Measurements from ENCODE around the gene CCDC60.
A peak's percentile ranks its signal among the peaks of the same experiment; 100 is the strongest.
"Not testable (repeated sequence)": the region's sequence is repeated elsewhere in the genome, so short reads cannot be mapped to it uniquely, and the experiment has no call there.

The CCDC60 gene

DNA sequence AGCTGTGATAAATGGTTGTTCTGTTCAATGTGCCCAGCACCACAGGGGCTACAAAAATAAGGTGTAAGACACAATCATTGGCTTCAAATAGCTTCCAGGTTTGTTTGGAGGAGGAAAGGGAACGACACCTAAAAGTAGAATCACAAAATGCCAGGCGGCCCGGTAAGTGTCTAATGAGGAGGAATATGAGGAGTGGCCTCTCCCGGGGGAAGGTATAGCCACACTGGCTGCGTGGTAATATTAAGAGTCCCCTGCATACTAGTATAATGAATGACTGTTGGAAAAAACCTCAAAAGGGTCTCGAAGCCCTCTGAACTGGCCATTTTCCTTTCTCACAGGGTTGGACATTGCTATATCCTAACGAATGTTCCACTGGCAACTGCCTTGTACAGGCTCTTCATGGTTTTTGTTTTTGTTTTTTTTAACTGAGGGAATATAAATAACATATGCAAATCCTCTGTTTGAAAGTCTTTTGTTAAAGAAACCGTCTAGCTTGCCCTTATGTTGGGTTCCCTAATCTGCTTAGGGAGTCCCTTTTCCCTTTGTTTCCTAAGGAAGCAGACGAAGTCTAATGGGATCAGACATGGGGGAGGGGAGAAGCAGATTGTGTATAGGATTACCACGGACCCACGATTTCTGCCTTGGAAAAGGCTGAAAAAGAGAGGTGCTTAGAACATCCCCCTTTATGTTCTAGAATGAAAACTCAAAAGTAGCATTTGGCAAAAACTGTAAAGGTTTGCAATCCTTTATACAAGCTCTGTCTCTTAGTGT, 4.2 kb downstream of the CCDC60 start:
- no peak for DNase-seq

DNA sequence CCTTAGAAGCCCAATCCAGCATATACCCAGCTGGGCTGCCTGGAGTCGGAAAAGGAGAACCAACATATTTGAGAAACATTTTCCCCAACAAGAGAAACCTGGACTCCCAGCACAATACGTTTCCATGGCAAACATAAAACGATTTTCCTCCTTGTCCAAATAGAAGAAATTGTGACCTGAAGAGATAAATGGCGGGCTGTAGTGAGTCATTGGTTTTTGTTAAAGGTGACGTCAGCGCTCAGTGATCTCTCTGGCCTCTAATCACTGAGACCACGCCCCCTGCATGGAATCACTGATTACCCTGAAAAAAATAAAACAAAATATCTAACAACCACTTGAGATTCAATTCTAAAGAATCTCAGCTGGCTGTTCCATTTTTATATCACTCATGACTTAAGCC, 6.0 kb downstream of the CCDC60 start:
- DNase-seq, result no peak

DNA sequence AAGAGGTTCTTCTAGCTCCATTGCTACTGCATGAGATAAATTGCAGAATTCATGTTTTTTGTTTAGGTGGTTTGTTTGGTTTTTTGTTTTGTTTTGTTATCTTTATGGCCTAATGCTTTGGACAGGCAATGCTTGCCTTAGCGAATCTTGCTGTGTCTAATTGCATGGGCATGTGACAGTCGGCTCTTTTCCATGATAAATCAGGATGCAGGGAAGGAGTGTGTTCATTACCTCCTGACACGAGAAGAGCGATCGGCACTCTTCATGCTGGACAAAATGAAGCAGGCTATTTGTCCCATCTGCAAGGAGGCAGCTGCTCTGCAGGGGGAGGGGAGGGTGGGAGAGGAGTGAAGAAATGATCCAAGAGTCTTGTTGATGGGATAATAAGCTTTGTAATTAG, 6.5 kb downstream of the CCDC60 start:
- no peak for DNase-seq

- DNase-seq, result no peak
Measured at GRCh38 chr12:119341988-119342387, 7.5 kb downstream of the CCDC60 start.

- no peak for DNase-seq
Measured at GRCh38 chr12:119343130-119343529, 8.6 kb downstream of the CCDC60 start.

DNA sequence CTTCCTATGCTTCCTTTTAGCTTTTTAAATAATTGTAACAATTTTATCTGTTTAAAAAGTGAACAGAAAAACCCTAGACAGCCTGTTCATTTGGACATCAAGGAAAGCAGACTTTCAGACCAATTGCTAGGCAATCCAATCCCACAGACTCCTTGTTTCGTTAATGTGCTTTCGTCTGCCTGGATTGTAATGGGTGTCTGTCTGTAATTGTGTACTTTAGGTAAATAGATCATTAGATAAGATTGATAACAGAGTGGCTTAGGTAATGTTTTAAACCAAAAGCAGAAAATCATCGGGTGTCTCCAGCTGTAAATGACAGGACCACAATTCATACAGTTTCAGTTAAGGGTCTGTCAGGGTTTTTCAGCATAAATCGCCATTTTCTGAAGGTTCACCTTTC, 19.6 kb downstream of the CCDC60 start:
- DNase-seq, result no peak

DNA sequence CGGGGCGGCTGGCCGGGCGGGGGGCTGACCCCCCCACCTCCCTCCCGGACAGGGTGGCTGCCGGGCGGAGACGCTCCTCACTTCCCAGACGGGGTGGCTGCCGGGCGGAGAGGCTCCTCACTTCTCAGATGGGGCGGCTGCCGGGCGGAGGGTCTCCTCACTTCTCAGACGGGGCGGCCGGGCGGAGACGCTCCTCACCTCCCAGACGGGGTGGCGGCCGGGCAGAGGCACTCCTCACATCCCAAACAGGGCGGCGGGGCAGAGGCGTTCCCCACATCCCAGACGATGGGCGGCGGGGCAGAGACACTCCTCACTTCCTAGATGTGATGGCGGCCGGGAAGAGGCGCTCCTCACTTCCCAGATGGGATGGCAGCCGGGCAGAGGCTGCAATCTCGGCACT, 25.8 kb downstream of the CCDC60 start:
- DNase-seq, result not testable (repeated sequence)

GRCh38 chr12:119363037-119363436, 28.5 kb downstream of the CCDC60 start:
- no peak for DNase-seq

DNA sequence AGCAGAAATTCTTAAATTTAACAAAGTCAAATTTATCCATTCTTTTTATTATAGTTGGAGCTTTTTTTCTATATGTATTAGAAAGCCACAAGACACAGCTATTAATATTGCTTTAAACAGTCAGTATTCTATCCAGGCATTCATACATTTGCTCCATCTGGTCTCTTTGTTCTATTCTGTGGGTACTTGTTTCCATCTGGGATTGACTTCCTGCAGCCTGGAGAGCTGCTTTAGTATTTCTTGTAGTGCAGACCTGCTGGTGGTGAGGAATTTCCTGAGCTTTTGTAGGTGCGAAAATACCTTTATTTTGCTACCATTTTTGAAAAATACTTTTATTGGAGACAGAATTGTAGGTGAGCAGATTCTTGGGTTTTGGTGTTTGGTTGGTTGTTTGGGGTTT, 29.0 kb downstream of the CCDC60 start:
- DNase-seq, result no peak

DNA sequence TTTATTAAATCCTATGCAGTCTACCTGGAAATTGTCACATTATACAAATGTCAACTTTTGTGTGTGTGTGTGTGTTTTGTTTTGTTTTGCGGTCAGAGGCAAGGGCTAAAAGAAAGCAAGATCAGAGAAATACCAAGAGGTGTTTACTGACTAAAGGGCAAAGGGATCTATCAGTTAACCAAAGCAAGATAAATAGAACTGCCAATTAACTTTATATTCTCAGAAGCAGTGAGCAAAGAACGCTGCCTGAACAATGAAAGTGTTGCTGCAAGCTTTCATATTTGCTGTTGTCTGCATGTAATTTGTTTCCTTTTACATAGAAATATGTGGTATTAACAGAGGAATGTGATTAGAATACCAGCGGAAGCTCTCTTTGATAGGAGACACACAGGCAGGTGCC, 30.9 kb downstream of the CCDC60 start:
- no peak for DNase-seq

GRCh38 chr12:119366007-119366406, 31.5 kb downstream of the CCDC60 start:
- no peak for DNase-seq

- no peak for DNase-seq
Measured at GRCh38 chr12:119369161-119369560, 34.6 kb downstream of the CCDC60 start.

GRCh38 chr12:119369907-119370546, 35.5 kb downstream of the CCDC60 start:
- DNase-seq, result no peak

DNA sequence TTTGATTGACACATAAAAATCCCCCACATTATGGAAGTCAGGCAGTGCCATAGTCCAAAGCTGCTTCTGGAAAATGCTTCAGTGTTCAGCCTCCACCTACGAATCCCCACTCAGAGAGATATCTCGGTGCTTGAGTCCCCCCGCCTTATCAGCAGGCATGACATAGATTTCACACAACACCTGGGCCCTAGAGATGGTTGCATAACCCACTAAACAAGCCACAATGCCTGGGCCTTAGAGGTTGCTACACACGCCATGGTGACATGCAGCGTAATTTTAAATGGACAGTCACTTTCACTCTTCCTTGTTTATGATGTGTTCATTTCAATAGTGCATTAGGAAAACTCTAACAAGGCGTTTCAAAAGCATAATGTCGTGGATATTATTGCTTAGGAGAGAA, 38.0 kb downstream of the CCDC60 start:
- no peak for DNase-seq

GRCh38 chr12:119373001-119373400, 38.5 kb downstream of the CCDC60 start:
- no peak for DNase-seq

DNA sequence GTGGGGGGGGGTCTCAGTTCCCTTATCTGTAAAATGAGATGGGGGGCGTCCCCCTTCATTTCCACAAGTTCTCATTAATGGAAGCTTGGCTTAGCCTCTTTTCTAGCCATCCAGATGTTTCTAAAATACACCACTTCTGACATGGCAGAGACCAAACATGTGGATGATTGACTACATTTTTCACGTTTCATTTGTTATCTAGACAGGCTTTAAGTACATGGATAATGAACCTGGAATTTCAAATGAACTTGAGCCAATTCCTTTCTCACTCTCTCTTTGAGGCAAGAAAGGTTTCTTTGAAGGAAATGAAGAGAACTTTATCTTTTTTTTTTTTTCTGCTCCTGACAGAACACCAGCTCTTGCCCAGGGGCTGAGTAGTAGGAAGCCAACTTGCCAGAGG, 39.1 kb downstream of the CCDC60 start:
- no peak for DNase-seq

- no peak for DNase-seq
Measured at GRCh38 chr12:119374635-119375034, 40.1 kb downstream of the CCDC60 start.

DNA sequence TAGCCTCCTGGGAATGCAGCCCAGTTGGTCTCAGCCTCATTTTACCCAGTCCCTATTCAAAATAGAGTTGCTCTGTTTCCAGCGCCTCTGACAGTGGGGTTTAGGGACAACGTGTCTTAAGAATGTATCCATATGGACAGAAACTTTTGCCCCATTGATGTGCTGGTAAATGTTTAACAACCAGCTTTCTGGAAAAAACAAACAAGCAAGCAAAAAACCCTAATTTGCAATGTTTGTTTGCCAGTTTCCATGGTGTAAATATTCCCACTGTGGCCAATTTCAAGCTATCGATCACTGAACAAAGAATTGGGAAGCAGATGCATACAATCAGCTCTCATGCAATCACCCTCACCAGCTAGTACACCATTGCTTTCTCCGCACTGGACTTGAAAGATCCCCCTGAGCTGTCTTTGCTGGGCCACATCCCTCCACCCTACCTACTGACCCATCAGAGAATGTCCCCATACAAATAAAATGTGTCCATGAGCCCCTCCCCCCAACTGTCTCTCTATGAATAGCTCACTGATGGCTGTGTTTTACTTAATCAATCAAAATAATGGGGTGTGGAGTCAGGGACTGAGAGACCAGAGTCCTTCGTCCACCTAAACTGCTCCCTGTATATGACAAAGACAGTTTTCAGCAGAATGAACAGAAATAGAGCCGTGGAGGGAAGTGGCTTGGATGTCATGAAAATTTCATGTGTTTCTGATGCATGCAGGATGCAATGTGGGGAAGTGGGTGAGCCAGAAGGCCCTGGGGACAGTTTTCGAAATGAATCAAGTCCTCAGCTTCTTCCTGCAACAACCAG, 40.8 kb downstream of the CCDC60 start:
- peak; percentile 4 for DNase-seq

GRCh38 chr12:119375883-119376190, 41.3 kb downstream of the CCDC60 start:
- no peak for DNase-seq

- DNase-seq, result no peak
Measured at GRCh38 chr12:119378903-119379302, 44.4 kb downstream of the CCDC60 start.

- no peak for DNase-seq
Measured at GRCh38 chr12:119381471-119382235, 47.1 kb downstream of the CCDC60 start.

DNA sequence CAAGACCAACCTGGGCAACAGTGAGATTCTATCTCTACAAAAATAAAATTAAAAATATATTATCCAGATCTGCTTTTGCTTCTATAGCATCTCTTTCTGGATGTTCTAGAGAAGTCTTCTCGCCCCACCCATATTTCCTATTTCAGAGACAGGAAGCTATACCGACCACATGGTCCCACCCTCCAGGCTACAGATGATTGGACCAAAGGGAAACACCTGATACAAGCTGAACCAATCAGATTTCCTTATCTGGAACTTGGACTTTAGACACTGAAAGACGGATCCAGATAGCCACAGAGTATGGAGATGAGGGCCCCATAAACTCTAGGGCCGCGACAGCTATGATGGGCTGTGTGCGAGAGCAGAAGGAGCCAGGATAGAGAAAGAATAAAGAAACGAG, 48.7 kb downstream of the CCDC60 start:
- DNase-seq, result no peak

GRCh38 chr12:119384340-119384739, 49.8 kb downstream of the CCDC60 start:
- no peak for DNase-seq

Measured in CD4-positive, alpha-beta T cell treated with Interleukin-4 for 4 hours (primary cell).